ENCODE results near the gene CYP2J2. TPM values are rescaled to one million over a fixed set of nuclear protein-coding genes. Genes with fewer than 3 reads are reported as not detected.

Gene CYP2J2
- total RNA-seq, 3 donors from 2014 or later, result 0.52 to 1.3 (median 1.1) TPM

GRCh38 chr1:59903141-59903754 lies 23.3 kb downstream of the CYP2J2 start:
- peaks cover 6% of the 10 kb centered on the region for H3K36me3 Mint-ChIP-seq (ENCODE audit: insufficient read depth)
- DNase-seq (no peak), ATAC-seq (peak in 1 of 2 donors; percentile 28)
- H3K27me3 Mint-ChIP-seq (ENCODE audit: low read depth), result no peaks in the 10 kb centered on the region
- H3K4me3 Mint-ChIP-seq, result no peak overlapping the region
- H3K9me3 Mint-ChIP-seq, result no peaks in the 10 kb centered on the region
- H3K4me1 Mint-ChIP-seq (ENCODE audit: low read depth), result peaks cover 1% of the 10 kb centered on the region

- no peak for ATAC-seq
- no peak for DNase-seq
- Mint-ChIP-seq H3K9me3 (no peaks in the 10 kb centered on the region), H3K4me3 (no peak overlapping the region), H3K27me3 (ENCODE audit: low read depth) (no peaks in the 10 kb centered on the region), H3K4me1 (ENCODE audit: low read depth) (peaks cover 1% of the 10 kb centered on the region), H3K36me3 (ENCODE audit: insufficient read depth) (peaks cover 3% of the 10 kb centered on the region)
Measured at GRCh38 chr1:59901770-59902388, 24.7 kb downstream of the CYP2J2 start.

- H3K36me3 Mint-ChIP-seq (ENCODE audit: insufficient read depth), result peaks cover 2% of the 10 kb centered on the region
Measured at GRCh38 chr1:59900640-59901039, 25.9 kb downstream of the CYP2J2 start.

GRCh38 chr1:59898927-59899326 lies 27.6 kb downstream of the CYP2J2 start:
- H3K4me3 Mint-ChIP-seq, result no peak overlapping the region
- H3K4me1 Mint-ChIP-seq (ENCODE audit: low read depth), result peaks cover 2% of the 10 kb centered on the region

More at GRCh38 chr1:59900640-59901039, 25.9 kb downstream of the CYP2J2 start:
- H3K27me3 Mint-ChIP-seq (ENCODE audit: low read depth), result no peaks in the 10 kb centered on the region
- peaks cover 1% of the 10 kb centered on the region for H3K4me1 Mint-ChIP-seq (ENCODE audit: low read depth)
- no peak for DNase-seq
- no peaks in the 10 kb centered on the region for H3K9me3 Mint-ChIP-seq
- ATAC-seq, result no peak
- no peak overlapping the region for H3K4me3 Mint-ChIP-seq

GRCh38 chr1:59897165-59897564 lies 29.4 kb downstream of the CYP2J2 start:
- Mint-ChIP-seq H3K4me3 (no peak overlapping the region), H3K9me3 (no peaks in the 10 kb centered on the region), H3K27me3 (ENCODE audit: low read depth) (no peaks in the 10 kb centered on the region), H3K4me1 (ENCODE audit: low read depth) (peaks cover 14% of the 10 kb centered on the region), H3K36me3 (ENCODE audit: insufficient read depth) (peaks cover 2% of the 10 kb centered on the region)
- DNase-seq (no peak), ATAC-seq (no peak)

More at GRCh38 chr1:59898927-59899326, 27.6 kb downstream of the CYP2J2 start:
- ATAC-seq (no peak), DNase-seq (no peak)
- H3K36me3 Mint-ChIP-seq (ENCODE audit: insufficient read depth), result peaks cover 2% of the 10 kb centered on the region
- H3K27me3 Mint-ChIP-seq (ENCODE audit: low read depth), result no peaks in the 10 kb centered on the region
- no peaks in the 10 kb centered on the region for H3K9me3 Mint-ChIP-seq

- H3K4me1 Mint-ChIP-seq (ENCODE audit: low read depth), result peaks cover 14% of the 10 kb centered on the region
- peaks cover 14% of the 10 kb centered on the region for H3K9me3 Mint-ChIP-seq
- DNase-seq (no peak), ATAC-seq (no peak)
- peaks cover 2% of the 10 kb centered on the region for H3K27me3 Mint-ChIP-seq (ENCODE audit: low read depth)
- H3K4me3 Mint-ChIP-seq, result no peak overlapping the region
- no peaks in the 10 kb centered on the region for H3K36me3 Mint-ChIP-seq (ENCODE audit: insufficient read depth)
Measured at GRCh38 chr1:59892841-59893811, 33.4 kb downstream of the CYP2J2 start.

GRCh38 chr1:59885160-59885832 lies 41.3 kb downstream of the CYP2J2 start:
- H3K27me3 Mint-ChIP-seq (ENCODE audit: low read depth), result peaks cover 4% of the 10 kb centered on the region
- peaks cover 14% of the 10 kb centered on the region for H3K9me3 Mint-ChIP-seq
- ATAC-seq (no peak), DNase-seq (no peak)
- H3K36me3 Mint-ChIP-seq (ENCODE audit: insufficient read depth), result peaks cover 2% of the 10 kb centered on the region
- no peak overlapping the region for H3K4me3 Mint-ChIP-seq
- no peaks in the 10 kb centered on the region for H3K4me1 Mint-ChIP-seq (ENCODE audit: low read depth)

- DNase-seq, result no peak
- no peak overlapping the region for H3K4me3 Mint-ChIP-seq
- no peak for ATAC-seq
- H3K4me1 Mint-ChIP-seq (ENCODE audit: low read depth), result no peaks in the 10 kb centered on the region
- peaks cover 6% of the 10 kb centered on the region for H3K36me3 Mint-ChIP-seq (ENCODE audit: insufficient read depth)
- H3K9me3 Mint-ChIP-seq, result peaks cover 8% of the 10 kb centered on the region
- H3K27me3 Mint-ChIP-seq (ENCODE audit: low read depth), result no peaks in the 10 kb centered on the region
Measured at GRCh38 chr1:59880735-59881134, 45.8 kb downstream of the CYP2J2 start.

- H3K36me3 Mint-ChIP-seq (ENCODE audit: insufficient read depth), result peaks cover 7% of the 10 kb centered on the region
- ATAC-seq, result no peak
Measured at GRCh38 chr1:59879996-59880505, 46.5 kb downstream of the CYP2J2 start.

GRCh38 chr1:59879574-59879973 lies 47.0 kb downstream of the CYP2J2 start:
- Mint-ChIP-seq H3K4me3 (no peak overlapping the region), H3K36me3 (ENCODE audit: insufficient read depth) (peaks cover 10% of the 10 kb centered on the region), H3K9me3 (peaks cover 8% of the 10 kb centered on the region), H3K27me3 (ENCODE audit: low read depth) (no peaks in the 10 kb centered on the region), H3K4me1 (ENCODE audit: low read depth) (no peaks in the 10 kb centered on the region)
- DNase-seq, result peak; percentile 31
- ATAC-seq, result no peak

More at GRCh38 chr1:59879996-59880505, 46.5 kb downstream of the CYP2J2 start:
- no peaks in the 10 kb centered on the region for H3K4me1 Mint-ChIP-seq (ENCODE audit: low read depth)
- no peaks in the 10 kb centered on the region for H3K27me3 Mint-ChIP-seq (ENCODE audit: low read depth)
- DNase-seq, result no peak
- peaks cover 8% of the 10 kb centered on the region for H3K9me3 Mint-ChIP-seq
- no peak overlapping the region for H3K4me3 Mint-ChIP-seq

GRCh38 chr1:59878370-59878769 lies 48.2 kb downstream of the CYP2J2 start:
- ATAC-seq (no peak), DNase-seq (no peak)
- no peak overlapping the region for H3K4me3 Mint-ChIP-seq
- no peaks in the 10 kb centered on the region for H3K4me1 Mint-ChIP-seq (ENCODE audit: low read depth)
- H3K36me3 Mint-ChIP-seq (ENCODE audit: insufficient read depth), result peaks cover 13% of the 10 kb centered on the region
- H3K9me3 Mint-ChIP-seq, result peaks cover 8% of the 10 kb centered on the region
- no peaks in the 10 kb centered on the region for H3K27me3 Mint-ChIP-seq (ENCODE audit: low read depth)

- Mint-ChIP-seq H3K9me3 (peaks cover 8% of the 10 kb centered on the region), H3K4me3 (no peak overlapping the region), H3K36me3 (ENCODE audit: insufficient read depth) (peaks cover 13% of the 10 kb centered on the region), H3K4me1 (ENCODE audit: low read depth) (no peaks in the 10 kb centered on the region), H3K27me3 (ENCODE audit: low read depth) (no peaks in the 10 kb centered on the region)
- ATAC-seq (no peak), DNase-seq (no peak)
Measured at GRCh38 chr1:59877108-59877682, 49.4 kb downstream of the CYP2J2 start.

GRCh38 chr1:59871746-59872145 lies 54.8 kb downstream of the CYP2J2 start:
- Mint-ChIP-seq H3K4me3 (no peak overlapping the region), H3K27me3 (ENCODE audit: low read depth) (no peaks in the 10 kb centered on the region), H3K36me3 (ENCODE audit: insufficient read depth) (peaks cover 27% of the 10 kb centered on the region), H3K9me3 (no peaks in the 10 kb centered on the region), H3K4me1 (ENCODE audit: low read depth) (no peaks in the 10 kb centered on the region)
- ATAC-seq (no peak), DNase-seq (no peak)
